Loucy (cell line): ENCODE measurements around the gene THSD7A.

ENCODE experiments used
- H2AFZ ChIP-seq: fragments of 200-600 bp; sonication (generic); 2 replicates; pipeline ENCODE4 v1.6.0; 2016; ENCODE audit warnings: antibody characterized with exemption, mild to moderate bottlenecking, low read length, moderate library complexity
- H3F3A ChIP-seq: fragments of 200-600 bp; 2 replicates; pipeline ENCODE4 v1.6.0; 2016; ENCODE audit warnings: antibody characterized with exemption, low read depth, mild to moderate bottlenecking
- H3K27me3 ChIP-seq: fragments of 200-600 bp; sonication (generic); 2 replicates; pipeline ENCODE4 v1.6.1; 2014; ENCODE audit warnings: low read length, mild to moderate bottlenecking; ENCODE audit not compliant: insufficient read depth, poor library complexity, severe bottlenecking
- H3K36me3 ChIP-seq: fragments of 200-600 bp; sonication (generic); 2 replicates; pipeline ENCODE4 v1.6.1; 2016; ENCODE audit warnings: low read length; ENCODE audit not compliant: insufficient read depth
- H3K4me1 ChIP-seq: fragments of 200-600 bp; sonication (generic); 2 replicates; pipeline ENCODE4 v1.5.1; 2014; ENCODE audit warnings: low read length, mild to moderate bottlenecking; ENCODE audit not compliant: insufficient read depth, poor library complexity, severe bottlenecking
- H3K4me2 ChIP-seq: fragments of 200-600 bp; sonication (generic); 2 replicates; pipeline ENCODE4 v1.6.0; 2014; ENCODE audit warnings: antibody characterized with exemption, low read length, low read depth, mild to moderate bottlenecking; ENCODE audit not compliant: poor library complexity, severe bottlenecking
- H3K4me3 ChIP-seq: fragments of 200-600 bp; sonication (generic); 2 replicates; pipeline ENCODE4 v1.5.1; 2014; ENCODE audit warnings: low read length, mild to moderate bottlenecking, mixed read lengths; ENCODE audit not compliant: poor library complexity, severe bottlenecking
- H3K79me2 ChIP-seq: fragments of 200-600 bp; sonication (generic); 2 replicates; pipeline ENCODE4 v1.6.1; 2014; ENCODE audit warnings: low read length; ENCODE audit not compliant: insufficient read depth
- H3K9ac ChIP-seq: fragments of 200-600 bp; sonication (generic); 2 replicates; pipeline ENCODE4 v1.6.0; 2014; ENCODE audit warnings: mild to moderate bottlenecking, low read depth, low read length, moderate library complexity; ENCODE audit not compliant: poor library complexity, severe bottlenecking
- H3K9me2 ChIP-seq: fragments of 200-600 bp; sonication (generic); replicated peaks from 2 replicates; pipeline ENCODE4 v1.6.1; 2016; ENCODE audit warnings: low read depth, low read length, mixed read lengths
- H3K9me3 ChIP-seq: fragments of 200-600 bp; sonication (generic); 2 replicates; pipeline ENCODE4 v1.6.1; 2014; ENCODE audit warnings: mild to moderate bottlenecking, antibody characterized with exemption, low read length, low read depth; ENCODE audit not compliant: insufficient read depth
- H4K20me1 ChIP-seq: fragments of 200-600 bp; sonication (generic); 2 replicates; pipeline ENCODE4 v1.6.0; 2014; ENCODE audit warnings: antibody characterized with exemption, low read length, mild to moderate bottlenecking; ENCODE audit not compliant: insufficient read depth, poor library complexity, severe bottlenecking
- EZH2phosphoT487 ChIP-seq: fragments of 200-600 bp; IDR thresholded peaks from 2 replicates; pipeline ENCODE4 v1.6.1; 2018; ENCODE audit warnings: antibody characterized with exemption, mild to moderate bottlenecking, moderate library complexity, borderline replicate concordance
- TF ChIP-seq, protein P1 (sequence below): fragments of 200-600 bp; sonication (generic); conservative IDR thresholded peaks from 2 replicates; pipeline ENCODE4 v1.5.1; 2014; ENCODE audit warnings: mild to moderate bottlenecking, antibody characterized with exemption, low read length

Gene THSD7A

DNA sequence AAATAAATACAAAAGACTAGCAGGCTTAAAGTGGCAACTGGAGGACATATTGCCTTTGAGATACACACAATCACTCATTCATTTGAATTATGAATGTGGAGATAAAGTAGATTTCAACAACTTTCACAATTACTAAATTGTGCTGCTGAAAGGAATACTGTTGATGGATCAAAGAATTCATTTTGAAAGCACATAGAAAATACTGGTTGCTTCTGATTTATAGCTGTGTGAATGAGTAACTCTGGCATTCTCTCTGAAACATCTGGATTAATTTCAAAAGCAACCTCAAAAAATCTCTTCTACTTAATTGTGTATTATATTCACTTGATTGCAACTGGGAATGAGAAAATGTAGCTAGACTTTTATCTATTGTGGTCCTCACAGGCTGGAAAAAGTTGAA, 397.6 kb downstream of the THSD7A start:
- H3K4me3 ChIP-seq: no peak overlapping the region

DNA sequence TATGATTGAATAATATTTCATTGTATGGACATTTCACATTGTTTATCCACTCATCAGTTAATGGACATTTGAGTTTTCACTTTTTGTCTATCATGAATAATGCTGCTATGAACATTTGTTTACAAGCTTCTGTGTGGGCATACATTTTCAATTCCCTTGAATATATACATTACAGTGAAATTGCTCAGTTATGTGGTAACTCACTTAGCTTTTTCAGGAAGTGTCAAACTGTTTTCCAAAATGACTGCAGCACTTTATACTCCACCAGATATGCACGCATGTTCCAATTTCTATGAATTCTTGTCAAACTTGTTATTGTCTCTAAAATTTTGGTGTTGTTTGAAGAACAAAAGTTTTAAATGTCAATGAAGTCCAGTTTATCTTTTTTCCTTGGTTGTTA, 401.2 kb downstream of the THSD7A start:
- no peak overlapping the region for H3K9ac ChIP-seq
- TF ChIP-seq, protein P1, sequence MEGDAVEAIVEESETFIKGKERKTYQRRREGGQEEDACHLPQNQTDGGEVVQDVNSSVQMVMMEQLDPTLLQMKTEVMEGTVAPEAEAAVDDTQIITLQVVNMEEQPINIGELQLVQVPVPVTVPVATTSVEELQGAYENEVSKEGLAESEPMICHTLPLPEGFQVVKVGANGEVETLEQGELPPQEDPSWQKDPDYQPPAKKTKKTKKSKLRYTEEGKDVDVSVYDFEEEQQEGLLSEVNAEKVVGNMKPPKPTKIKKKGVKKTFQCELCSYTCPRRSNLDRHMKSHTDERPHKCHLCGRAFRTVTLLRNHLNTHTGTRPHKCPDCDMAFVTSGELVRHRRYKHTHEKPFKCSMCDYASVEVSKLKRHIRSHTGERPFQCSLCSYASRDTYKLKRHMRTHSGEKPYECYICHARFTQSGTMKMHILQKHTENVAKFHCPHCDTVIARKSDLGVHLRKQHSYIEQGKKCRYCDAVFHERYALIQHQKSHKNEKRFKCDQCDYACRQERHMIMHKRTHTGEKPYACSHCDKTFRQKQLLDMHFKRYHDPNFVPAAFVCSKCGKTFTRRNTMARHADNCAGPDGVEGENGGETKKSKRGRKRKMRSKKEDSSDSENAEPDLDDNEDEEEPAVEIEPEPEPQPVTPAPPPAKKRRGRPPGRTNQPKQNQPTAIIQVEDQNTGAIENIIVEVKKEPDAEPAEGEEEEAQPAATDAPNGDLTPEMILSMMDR: no peak
- no peak for TF ChIP-seq EZH2phosphoT487
- H3K36me3 ChIP-seq: no peaks in the 10 kb centered on the region

More for the DNA sequence above, 397.6 kb downstream of the THSD7A start:
- Histone ChIP-seq H3K4me2 (no peak overlapping the region), H3F3A (no peaks in the 10 kb centered on the region), H3K9me2 (no peaks in the 10 kb centered on the region), H3K4me1 (no peaks in the 10 kb centered on the region), H3K36me3 (no peaks in the 10 kb centered on the region), H2AFZ (no peak overlapping the region), H3K9ac (no peak overlapping the region), H3K27me3 (no peaks in the 10 kb centered on the region), H3K79me2 (no peaks in the 10 kb centered on the region), H3K9me3 (no peaks in the 10 kb centered on the region), H4K20me1 (no peaks in the 10 kb centered on the region)
- no peak for TF ChIP-seq EZH2phosphoT487
- TF ChIP-seq, protein P1: no peak

GRCh38 chr7:11430112-11430511, 401.9 kb downstream of the THSD7A start:
- Histone ChIP-seq H3K9me3 (no peaks in the 10 kb centered on the region), H2AFZ (no peak overlapping the region), H3K4me2 (no peak overlapping the region), H3K79me2 (no peaks in the 10 kb centered on the region), H3K36me3 (no peaks in the 10 kb centered on the region), H3K4me1 (no peaks in the 10 kb centered on the region), H3K9me2 (no peaks in the 10 kb centered on the region), H3F3A (no peaks in the 10 kb centered on the region), H4K20me1 (no peaks in the 10 kb centered on the region), H3K4me3 (no peak overlapping the region), H3K27me3 (no peaks in the 10 kb centered on the region), H3K9ac (no peak overlapping the region)
- TF ChIP-seq, protein P1: no peak
- no peak for TF ChIP-seq EZH2phosphoT487

More for the DNA sequence above, 401.2 kb downstream of the THSD7A start:
- no peaks in the 10 kb centered on the region for H3K27me3 ChIP-seq
- no peak overlapping the region for H2AFZ ChIP-seq
- no peaks in the 10 kb centered on the region for H3K9me3 ChIP-seq
- no peak overlapping the region for H3K4me2 ChIP-seq
- no peaks in the 10 kb centered on the region for H3K79me2 ChIP-seq
- no peak overlapping the region for H3K4me3 ChIP-seq
- no peaks in the 10 kb centered on the region for H3K9me2 ChIP-seq
- no peaks in the 10 kb centered on the region for H4K20me1 ChIP-seq
- no peaks in the 10 kb centered on the region for H3F3A ChIP-seq
- no peaks in the 10 kb centered on the region for H3K4me1 ChIP-seq
